Pulmonary artery endothelial cell (primary cell): ENCODE data around the gene MRPS7. TPM values are rescaled to one million over a fixed set of nuclear protein-coding genes. Genes with fewer than 3 reads are reported as not detected.

Experiments
- DNase-seq: peaks from one replicate; pipeline ENCODE4 v3.0.0-alpha.2; 2011; ENCODE audit warnings: low read depth, low spot score
- total RNA-seq: library from RNA; depleted of rRNA; stranded (reverse); fragments of >200 nt; gene quantifications from 2 replicates; pipeline ENCODE4 v1.2.3, GENCODE V29; 2014

Gene MRPS7
- 73.6 and 75.8 TPM in 2 replicates for total RNA-seq

DNA sequence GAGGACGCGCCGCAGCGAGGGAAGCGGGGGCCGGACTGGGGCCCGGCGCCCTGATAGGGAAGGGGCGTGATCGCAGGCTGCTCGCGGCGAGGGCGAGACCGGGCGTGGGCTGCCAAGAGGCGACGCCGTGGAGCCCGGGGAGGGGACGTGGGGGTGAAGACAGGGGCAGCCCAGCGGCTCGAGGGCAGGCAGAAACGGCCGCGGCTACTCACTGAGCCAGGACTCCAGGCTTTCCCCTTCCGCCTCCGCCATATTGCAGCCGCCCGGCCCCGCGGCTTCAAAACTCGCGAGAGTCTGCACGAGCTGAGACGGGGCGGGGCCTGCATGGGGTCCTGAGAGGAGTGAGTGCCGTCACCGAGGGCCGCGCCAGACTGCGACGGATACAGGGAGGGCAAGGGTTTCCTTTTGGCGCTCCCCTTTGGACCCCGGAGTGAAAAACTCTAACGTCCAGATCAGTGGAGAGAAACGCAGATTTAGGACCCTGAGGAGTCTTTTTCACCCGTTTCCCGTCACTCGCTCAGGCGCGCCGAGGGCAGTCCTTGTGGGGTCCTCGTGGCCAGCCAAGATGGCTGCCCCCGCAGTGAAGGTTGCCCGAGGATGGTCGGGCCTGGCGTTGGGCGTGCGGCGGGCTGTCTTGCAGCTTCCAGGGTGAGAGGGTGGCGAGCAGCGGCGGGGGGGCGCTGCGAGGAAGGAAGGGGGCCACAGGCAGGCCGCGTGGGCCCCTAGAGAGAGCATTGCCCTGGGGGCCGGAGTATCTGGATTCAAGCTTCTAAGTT lies at the start of gene MRPS7, which contains the start of gene GGA3:
Gene MRPS7, plus strand, starts transcription at position 544 of the 776 bp plus-strand sequence. Its CDS starts 22 bp downstream, at position 566.
Gene GGA3, minus strand, starts transcription at position 271 of the 776 bp plus-strand sequence. Its CDS starts 19 bp downstream, at position 252.
- DNase-seq: peak; percentile 67

DNA sequence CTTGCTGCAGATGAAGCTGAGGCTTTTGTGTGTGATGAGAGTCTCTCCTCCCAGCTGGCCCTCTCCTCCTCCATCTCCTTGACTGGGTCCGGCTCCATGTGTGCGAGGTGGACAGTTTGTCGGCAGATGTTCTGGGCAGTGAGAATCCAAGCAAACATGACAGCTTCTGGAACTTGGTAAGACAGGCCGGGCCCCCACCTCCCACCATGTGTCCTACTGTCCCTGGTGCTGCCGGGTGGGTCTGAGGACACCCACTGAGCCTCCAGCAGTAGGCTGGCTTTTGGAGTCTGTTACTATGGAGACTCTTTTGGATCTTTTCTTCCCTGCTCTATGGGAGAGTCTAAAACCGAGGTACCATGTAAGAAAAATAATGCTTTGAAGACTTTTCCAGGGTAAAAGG lies 43.5 kb upstream of the MRPS7 start:
- no peak for DNase-seq

DNA sequence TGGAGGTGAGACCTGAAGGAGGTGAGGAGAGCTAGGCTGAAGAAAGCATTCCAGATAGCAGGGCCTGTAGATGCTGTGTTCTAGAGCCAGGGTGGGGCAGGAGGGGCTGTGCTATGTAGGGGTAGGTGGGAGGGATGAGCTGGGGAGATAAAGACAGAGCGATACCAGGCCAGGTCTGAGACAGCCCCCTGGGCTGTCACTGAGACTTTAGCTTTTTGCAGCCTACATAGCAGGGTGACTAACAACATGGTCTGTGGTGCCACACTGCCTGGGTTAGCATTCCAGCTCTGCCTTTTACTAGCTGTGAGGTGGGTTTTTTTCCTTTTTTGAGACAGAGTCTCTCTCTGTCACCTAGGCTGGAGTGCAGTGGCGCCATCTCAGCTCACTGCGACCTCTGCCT lies 41.9 kb upstream of the MRPS7 start:
- DNase-seq: no peak

DNA sequence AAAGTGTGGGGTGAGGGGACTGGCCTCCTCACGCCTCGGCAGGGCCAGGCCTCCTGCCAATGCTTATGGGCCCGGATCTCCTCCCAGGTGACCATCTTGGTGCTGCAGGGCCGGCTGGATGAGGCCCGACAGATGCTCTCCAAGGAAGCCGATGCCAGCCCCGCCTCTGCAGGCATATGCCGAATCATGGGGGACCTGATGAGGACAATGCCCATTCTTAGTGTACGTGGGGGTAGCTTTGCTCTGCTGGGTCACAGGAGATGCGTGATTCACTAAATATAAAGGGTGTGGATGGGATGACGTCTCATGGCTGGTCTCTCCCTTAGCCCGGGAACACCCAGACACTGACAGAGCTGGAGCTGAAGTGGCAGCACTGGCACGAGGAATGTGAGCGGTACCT lies 36.7 kb upstream of the MRPS7 start:
- DNase-seq: no peak

DNA sequence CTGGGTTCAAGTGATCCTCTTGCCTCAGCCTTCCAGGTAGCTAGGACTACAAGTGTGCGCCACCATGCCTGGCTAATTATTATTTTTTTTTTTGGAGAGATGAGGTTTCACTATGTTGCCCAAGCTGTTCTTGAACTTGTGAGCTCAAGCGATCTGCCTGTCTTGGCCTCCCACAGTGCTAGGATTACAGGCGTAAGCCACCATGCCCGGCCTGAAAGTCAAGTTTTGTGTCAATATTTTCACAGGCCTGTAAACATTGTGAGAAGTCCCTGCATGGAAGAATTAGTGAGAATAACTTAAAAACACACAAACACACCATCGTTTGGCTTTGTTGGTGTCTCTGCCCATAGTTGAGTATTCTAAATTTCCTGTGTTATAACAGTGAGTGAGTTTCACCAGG lies 34.0 kb upstream of the MRPS7 start:
- DNase-seq: no peak

DNA sequence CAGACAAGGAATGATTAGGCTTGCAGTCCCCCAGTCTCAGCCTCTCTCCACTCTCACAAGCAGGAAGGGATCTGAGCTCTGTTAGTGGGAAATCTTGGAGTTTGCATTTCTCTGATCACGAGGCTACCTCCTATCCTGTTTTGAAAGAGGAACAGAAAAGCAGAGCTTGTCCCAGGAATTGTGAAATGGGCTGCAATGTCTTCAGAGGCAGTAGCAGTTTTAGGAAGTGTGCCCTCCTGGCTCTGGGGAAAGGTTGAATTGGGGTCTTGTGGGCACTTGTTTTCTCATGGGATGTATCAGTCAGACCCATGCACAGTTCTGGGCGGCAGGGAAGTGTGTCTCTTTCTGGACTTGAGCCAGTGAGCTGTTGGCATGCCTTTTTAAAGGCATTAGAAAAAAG lies 33.4 kb upstream of the MRPS7 start:
- no peak for DNase-seq

DNA sequence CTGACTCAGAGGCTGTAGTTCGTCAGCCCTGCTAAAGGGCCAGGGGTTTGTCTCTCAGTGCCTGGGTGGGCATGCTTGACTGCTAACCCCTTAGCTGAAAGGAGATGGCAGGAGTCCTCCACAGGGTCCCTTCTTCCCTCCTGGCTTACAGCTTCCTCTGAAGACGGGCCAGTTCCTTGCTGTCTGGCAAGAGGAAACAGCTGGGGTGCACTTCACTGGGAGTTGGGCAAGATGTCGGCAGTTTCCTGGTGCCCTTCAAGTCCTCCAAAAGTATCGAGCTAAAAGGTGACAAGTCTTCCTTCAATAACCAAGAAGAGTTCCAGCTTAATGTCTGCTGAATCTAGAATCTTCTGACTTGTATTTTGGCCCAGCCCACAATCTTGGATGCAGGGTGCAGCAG lies 32.8 kb upstream of the MRPS7 start:
- DNase-seq: no peak

DNA sequence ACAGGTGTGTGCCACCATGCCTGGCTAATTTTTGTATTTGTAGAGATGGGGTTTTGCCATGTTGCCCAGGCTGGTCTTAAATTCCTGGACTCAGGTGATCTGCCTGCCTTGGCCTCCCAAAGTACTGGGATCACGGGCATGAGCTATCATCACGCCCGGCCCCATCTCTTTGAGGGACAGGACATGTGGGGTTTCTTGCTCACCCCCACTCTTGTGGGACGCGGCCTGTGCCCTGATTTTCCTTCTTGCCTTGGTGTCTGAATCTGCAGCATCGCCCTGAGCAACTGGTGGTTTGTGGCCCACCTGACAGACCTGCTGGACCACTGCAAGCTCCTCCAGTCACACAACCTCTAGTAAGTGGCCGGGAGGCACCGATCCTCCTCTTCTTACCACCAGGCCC lies 30.6 kb upstream of the MRPS7 start:
- DNase-seq: no peak

DNA sequence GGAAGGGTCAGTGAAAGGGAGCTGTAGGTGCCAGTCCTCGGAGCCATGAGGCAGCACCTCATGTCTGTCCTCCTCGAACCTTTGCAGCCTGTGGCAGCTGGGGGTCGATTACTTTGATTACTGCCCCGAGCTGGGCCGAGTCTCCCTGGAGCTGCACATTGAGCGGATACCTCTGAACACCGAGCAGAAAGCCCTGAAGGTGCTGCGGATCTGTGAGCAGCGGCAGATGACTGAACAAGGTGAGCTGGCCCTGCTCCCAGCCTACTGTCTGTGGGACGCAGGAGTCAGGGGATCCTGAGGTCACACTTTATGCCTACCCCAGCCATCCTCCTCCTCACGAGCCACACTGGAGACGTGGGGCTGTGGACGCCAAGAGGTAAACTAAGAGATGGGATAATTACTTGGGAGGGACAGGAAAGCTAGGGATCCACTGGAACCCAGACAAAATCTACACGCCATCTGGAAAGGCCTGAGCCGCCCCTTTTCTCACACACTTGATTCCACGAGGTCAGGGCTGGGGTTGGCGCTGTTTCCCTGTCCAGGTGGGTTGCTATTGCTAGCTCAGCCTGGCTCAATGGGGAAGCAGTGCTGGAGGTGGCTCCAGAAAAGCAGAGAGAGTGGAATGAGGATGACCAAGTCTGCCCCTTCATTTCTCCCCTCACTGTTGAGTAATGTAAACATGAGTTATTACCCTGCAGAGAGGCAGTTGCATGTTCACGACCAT lies 29.8 kb upstream of the MRPS7 start:
- DNase-seq: no peak

DNA sequence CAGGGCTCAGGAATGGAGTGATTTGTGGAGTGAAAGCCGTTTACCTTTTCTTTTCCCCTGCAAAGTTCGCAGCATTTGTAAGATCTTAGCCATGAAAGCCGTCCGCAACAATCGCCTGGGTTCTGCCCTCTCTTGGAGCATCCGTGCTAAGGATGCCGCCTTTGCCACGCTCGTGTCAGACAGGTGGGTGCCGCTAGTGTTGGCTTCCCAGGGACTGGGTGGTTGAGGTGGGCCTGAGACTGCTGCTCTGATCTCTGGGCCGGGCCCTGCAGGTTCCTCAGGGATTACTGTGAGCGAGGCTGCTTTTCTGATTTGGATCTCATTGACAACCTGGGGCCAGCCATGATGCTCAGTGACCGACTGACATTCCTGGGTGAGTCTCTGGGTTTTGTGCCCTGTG lies 28.9 kb upstream of the MRPS7 start:
- no peak for DNase-seq

DNA sequence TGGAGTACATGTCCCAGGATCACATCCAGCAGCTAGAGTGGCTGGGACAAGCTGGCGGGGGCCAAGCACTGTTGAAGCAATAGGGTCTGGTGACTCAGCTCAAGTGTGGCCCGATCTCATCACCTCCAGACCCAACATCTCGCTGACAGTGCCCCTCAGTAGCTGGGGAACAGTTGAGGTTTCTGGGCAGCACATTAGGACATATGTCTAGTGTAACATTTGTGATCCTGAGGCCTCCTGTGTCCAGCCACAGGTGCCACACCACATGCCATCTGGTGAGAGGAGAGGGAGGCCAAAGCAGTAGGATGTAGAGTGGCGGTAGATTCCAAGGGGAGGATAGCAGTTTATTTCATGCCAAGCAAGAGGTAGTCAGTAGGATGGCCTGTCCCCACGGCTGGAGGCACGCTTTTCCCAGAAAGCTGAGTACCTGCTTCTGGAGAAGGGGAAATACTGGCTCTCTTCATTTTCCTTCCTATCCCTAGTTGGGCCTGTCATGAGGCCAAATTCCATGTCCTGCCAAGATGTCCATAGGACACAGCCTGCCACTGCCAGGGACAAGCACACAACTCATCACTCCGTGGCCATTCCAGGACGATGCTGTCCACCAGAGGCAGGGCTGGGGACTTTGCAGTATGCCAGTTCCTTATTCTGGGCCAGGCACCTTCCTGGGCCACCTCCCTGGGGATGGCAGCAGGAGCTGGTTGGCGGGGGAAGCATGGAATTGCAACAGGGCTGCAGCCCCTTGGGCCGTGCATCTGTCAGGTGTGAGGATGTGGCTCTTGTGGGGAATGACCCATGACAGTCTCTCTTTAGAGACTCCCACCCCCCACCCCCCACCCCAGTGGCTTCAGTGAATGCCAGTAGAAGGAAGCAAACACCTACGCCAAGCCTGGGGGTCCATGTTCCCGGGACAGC lies 24.3 kb upstream of the MRPS7 start:
- no peak for DNase-seq

DNA sequence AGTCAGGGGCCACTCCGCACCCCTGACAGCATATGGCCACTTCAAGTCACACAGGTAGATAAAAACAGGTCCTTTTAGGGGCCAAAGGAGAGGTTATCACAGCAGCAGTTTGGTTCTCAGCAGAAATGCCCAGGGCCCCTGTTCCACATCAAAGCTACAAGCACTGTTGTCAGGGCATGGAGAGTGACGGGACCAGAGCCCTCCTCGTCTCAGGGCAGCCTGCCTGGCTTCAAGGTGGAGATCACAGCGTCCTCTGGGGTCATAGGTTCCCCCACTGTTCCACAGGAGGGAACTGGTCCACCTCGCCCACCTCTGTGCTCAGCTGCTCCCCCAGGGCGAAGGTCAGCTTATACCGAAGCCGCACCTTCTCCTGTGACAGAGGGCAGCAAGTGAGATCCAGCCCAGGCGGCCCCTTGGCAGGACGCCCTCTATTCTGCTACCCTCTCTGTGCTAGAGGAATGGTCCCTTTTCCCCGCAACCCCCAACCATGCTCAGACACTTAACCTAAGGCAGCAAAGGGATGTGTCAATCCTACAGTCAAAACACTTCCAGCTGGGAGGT lies 23.6 kb upstream of the MRPS7 start:
- DNase-seq: no peak

DNA sequence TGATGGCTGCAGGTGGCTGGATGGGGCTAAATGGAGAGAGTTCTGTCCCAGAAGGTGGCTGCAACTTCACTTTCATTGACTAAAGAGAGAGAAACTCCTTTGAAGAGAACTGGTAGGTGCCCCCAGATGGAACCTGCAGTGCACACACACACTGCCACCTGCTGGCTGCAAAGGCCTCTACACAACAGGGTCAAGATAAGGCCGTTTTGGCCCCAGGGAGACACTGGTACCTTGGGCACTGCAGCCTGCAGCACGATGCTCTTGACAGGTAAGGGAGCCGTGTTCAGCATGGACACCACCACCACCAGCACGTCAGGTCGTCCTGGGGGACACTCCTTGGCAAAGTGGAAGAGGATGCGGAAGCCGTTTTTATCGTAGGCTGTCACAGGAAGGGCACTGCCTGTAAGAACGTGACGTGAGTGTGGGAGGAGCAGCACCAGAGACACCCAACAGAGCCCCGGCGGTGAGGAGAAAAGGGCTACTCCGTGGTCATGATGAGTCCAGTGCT lies 22.9 kb upstream of the MRPS7 start:
- DNase-seq: no peak

DNA sequence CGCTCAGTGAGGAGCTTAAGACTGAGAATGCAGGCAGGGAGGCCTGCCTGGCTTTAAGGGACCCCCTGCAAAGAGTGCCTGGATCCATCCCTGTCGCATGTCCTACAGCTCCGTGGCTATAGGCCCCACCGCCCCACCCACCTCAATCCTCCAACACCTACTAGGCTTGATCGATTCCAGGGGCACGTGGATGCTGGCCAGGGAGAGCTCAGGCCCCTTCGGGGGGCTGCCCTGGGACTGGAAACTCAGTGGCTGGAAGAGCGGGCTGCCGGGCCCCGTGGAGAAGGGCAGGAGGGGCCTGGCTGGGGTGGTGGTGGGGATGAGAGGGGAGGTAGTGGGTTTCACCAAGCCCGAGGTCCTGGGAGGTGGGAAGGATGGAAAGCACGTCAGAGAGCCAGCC lies 22.5 kb upstream of the MRPS7 start:
- DNase-seq: no peak

DNA sequence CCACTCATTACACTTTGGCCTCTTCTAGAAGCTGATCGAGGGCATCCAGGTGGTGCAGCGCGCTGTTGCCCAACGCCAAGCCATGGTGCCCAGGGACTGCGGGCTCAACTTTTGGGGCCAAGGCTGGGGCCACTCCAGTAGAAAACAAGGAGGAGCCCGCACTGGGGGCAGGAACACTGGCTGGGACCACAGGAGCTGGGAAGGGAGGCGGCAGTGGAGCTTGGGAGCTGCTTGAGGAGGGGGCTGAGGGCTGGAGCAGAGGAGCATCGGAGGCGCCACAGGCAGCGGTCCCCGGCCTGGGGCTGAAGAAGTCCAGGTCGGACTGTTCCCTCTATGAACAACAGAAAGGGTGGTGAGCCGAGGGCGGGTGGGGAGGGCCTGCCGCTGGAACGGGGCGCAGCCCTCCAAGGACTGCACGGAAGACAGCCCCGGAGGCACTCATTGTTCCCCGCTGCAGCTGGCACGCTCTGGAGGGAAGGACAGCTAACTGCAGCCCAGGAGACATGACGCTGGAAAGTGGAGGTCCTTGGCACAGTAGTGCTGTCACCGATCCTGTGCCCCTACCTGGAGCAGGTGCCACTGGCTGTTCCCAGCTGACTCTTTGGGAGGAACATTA lies 21.8 kb upstream of the MRPS7 start:
- DNase-seq: no peak

DNA sequence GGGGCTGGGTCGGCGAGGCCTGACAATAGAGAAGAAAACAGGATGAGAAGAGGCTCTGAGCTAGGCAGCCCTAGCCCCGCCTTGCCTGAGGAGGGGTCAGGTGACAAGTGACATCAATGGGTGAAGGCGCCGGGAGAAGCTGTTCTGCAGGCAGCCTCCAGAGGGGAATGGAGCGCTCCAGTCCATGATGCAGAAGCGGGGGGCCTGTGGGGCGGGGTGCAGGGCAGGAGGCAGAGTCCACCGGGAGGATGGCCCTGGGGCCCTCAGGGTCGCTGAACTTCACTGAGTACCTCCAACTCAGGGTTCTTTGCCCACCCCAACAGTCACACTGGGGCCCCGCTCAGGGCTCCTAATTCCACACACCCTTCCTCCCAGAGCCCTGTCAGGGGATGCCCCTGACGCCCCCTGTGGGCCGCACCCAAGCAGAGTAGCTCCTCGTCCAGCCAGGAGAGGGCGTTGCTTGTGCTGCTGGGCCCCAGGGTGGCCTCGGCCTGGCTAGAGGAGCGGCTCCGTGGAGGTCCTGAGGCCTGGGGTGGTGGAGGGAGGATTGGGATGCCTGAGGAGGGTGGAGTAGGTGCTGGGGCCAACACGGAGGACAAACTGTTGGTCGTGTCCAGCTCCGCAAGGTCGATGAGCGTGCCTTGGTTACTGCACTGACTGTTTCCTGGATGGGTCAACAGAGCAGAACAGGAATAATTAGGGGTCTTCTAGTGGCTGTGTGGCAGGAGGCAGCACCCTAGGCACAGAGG lies 21.1 kb upstream of the MRPS7 start:
- DNase-seq: no peak

DNA sequence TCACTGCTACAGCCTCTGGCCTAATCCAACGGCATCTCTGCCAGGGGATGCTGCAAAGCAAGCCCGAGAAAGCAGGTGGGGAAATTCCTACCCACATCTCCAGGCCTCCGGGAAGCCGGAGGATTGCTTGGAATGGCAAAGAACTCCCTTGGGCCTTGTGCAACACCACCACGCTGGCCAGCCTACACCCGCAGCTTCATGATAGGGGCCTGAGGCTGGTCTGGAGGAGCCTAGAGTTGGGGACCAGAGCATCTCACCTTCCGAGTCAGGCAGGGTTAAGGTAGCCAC lies 20.6 kb upstream of the MRPS7 start:
- no peak for DNase-seq

DNA sequence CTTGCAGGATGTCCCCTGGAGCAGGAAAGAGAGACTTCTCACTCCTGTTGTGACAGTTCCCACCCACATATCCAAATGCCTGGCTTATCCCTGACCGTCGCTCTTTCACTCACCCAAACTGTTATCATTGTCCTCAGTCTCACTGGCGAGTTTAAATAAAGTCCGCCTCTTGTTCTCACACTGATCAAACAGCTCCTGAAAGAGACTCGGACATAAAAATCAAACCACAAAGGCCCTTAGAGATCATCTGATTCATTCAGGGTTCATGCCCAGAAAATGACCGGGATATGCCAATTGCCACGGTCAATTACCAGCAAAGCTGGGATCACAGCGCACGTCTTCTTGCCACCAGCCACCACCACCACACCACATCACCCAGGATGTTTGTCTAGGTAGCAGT lies 20.2 kb upstream of the MRPS7 start:
- no peak for DNase-seq

DNA sequence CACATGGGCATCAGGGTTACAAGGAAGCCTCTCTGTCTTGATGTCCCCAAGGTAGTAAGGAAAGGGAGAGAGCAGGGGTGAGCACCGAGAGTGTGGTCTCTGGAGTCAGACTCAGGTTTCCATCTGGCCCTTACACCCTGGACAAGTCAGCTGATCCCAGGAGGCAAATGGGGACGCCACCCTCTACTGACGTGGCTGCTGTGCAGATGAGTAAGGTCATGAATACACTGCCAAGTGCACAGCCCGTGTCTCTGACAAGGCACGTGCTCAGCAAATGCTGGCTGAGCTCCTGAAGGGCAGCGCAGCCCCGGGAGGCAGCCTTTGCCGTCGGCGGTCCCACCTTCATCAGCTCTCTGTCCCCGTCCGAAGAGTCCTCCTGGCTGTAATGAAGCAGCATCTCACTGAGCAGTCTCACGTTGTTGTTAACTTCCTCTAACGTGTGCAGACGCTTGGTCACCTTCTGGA lies 19.7 kb upstream of the MRPS7 start:
- no peak for DNase-seq

DNA sequence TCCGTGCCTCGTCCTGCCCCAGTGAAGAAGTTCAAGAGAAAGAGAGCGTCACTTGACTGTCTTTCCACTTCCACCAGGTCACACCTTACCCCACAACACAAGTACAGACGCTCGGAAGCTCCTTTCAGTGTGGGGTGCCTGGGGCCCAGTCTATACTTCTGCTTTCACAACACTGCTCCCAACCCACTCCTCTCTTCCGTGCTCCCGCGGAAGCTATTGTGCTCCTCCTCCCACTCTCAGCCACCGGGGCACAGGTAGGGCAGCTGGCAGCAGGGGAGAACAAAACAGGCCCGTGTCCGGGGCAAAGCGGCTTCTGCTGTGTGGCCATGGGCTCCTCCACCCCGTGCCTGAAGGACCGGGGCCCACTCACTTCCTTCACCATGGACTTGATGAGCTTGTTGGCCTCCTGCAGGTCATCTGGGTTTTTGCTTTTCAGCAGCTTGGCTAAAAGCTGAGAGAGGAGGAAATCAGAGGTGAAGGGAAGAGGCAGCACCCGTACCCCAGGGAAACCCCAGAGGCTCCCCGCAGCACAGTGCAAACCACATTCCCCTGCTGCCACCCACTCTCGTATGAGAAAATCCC lies 19.1 kb upstream of the MRPS7 start:
- DNase-seq: no peak
